ENCODE data around the gene COL17A1. TPM values are rescaled to one million over a fixed set of nuclear protein-coding genes. Genes with fewer than 3 reads are reported as not detected.

Gene COL17A1
- total RNA-seq, 1 experiment from 2014 or later, result 0.73 TPM

- CTCF ChIA-PET, result no interaction called here
- Mint-ChIP-seq H3K4me3 (ENCODE audit: low read depth, unreplicated experiment) (no peak overlapping the region), H3K4me1 (ENCODE audit: low read depth, unreplicated experiment) (peaks cover 10% of the 10 kb centered on the region), H3K27me3 (ENCODE audit: unreplicated experiment) (no peaks in the 10 kb centered on the region), H3K27ac (ENCODE audit: unreplicated experiment) (no peak overlapping the region), H3K9me3 (ENCODE audit: low read depth, unreplicated experiment) (no peaks in the 10 kb centered on the region), H3K36me3 (ENCODE audit: insufficient read depth, unreplicated experiment) (peaks cover 13% of the 10 kb centered on the region)
- TF ChIP-seq, protein P1, sequence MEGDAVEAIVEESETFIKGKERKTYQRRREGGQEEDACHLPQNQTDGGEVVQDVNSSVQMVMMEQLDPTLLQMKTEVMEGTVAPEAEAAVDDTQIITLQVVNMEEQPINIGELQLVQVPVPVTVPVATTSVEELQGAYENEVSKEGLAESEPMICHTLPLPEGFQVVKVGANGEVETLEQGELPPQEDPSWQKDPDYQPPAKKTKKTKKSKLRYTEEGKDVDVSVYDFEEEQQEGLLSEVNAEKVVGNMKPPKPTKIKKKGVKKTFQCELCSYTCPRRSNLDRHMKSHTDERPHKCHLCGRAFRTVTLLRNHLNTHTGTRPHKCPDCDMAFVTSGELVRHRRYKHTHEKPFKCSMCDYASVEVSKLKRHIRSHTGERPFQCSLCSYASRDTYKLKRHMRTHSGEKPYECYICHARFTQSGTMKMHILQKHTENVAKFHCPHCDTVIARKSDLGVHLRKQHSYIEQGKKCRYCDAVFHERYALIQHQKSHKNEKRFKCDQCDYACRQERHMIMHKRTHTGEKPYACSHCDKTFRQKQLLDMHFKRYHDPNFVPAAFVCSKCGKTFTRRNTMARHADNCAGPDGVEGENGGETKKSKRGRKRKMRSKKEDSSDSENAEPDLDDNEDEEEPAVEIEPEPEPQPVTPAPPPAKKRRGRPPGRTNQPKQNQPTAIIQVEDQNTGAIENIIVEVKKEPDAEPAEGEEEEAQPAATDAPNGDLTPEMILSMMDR (IDR thresholded peaks at IDR 0.05; ENCODE audit: unreplicated experiment), result no peak
- BruUV-seq (replicated peaks), result no TSS peak
- DNase-seq, result no peak
- intact Hi-C loops (cut with micrococcal nuclease; ENCODE audit: unreplicated experiment), result no loop called here
Measured at GRCh38 chr10:104029521-104029860, 56.2 kb downstream of the COL17A1 start.

- BruUV-seq (replicated peaks), result no TSS peak
- CTCF ChIA-PET, result interaction anchor here (0.5 kb wide), 1 partner anchor 92 kb away, joined by 3 read pairs; no protein-coding TSS in a partner anchor
- H3K4me1 Mint-ChIP-seq (ENCODE audit: low read depth, unreplicated experiment), result peaks cover 15% of the 10 kb centered on the region
- H3K9me3 Mint-ChIP-seq (ENCODE audit: low read depth, unreplicated experiment), result no peaks in the 10 kb centered on the region
- no peak overlapping the region for H3K4me3 Mint-ChIP-seq (ENCODE audit: low read depth, unreplicated experiment)
- intact Hi-C loops (cut with micrococcal nuclease; ENCODE audit: unreplicated experiment), result no loop called here
- no peak for DNase-seq
- TF ChIP-seq, protein P1 (IDR thresholded peaks at IDR 0.05; ENCODE audit: unreplicated experiment), result no peak
- no peaks in the 10 kb centered on the region for H3K27me3 Mint-ChIP-seq (ENCODE audit: unreplicated experiment)
- no peak overlapping the region for H3K27ac Mint-ChIP-seq (ENCODE audit: unreplicated experiment)
- H3K36me3 Mint-ChIP-seq (ENCODE audit: insufficient read depth, unreplicated experiment), result peaks cover 18% of the 10 kb centered on the region
Measured at GRCh38 chr10:104028823-104029520, 56.7 kb downstream of the COL17A1 start.

- no peak overlapping the region for H3K4me3 Mint-ChIP-seq (ENCODE audit: low read depth, unreplicated experiment)
- peak; percentile 19 for DNase-seq
- intact Hi-C loops (cut with micrococcal nuclease; ENCODE audit: unreplicated experiment), result no loop called here
- CTCF ChIA-PET, result interaction anchor here (0.5 kb wide), 1 partner anchor 93 kb away, joined by 3 read pairs; no protein-coding TSS in a partner anchor
- no peaks in the 10 kb centered on the region for H3K9me3 Mint-ChIP-seq (ENCODE audit: low read depth, unreplicated experiment)
- BruUV-seq (replicated peaks), result no TSS peak
- TF ChIP-seq, protein P1 (IDR thresholded peaks at IDR 0.05; ENCODE audit: unreplicated experiment), result no peak
- H3K4me1 Mint-ChIP-seq (ENCODE audit: low read depth, unreplicated experiment), result peaks cover 15% of the 10 kb centered on the region
- H3K27ac Mint-ChIP-seq (ENCODE audit: unreplicated experiment), result no peak overlapping the region
- H3K36me3 Mint-ChIP-seq (ENCODE audit: insufficient read depth, unreplicated experiment), result peaks cover 23% of the 10 kb centered on the region
- H3K27me3 Mint-ChIP-seq (ENCODE audit: unreplicated experiment), result no peaks in the 10 kb centered on the region
Measured at GRCh38 chr10:104028146-104028545, 57.5 kb downstream of the COL17A1 start.

GRCh38 chr10:104026762-104027161 lies 58.9 kb downstream of the COL17A1 start:
- TF ChIP-seq, protein P1 (IDR thresholded peaks at IDR 0.05; ENCODE audit: unreplicated experiment), result no peak
- CTCF ChIA-PET, result interaction anchor here (0.8 kb wide), 1 partner anchor 136 kb away, joined by 4 read pairs; no protein-coding TSS in a partner anchor
- intact Hi-C loops (cut with micrococcal nuclease; ENCODE audit: unreplicated experiment), result loop anchor here (2.0 kb wide), 1 partner anchor 138 kb away; no protein-coding TSS in a partner anchor
- no TSS peak for BruUV-seq (replicated peaks)
- Mint-ChIP-seq H3K4me3 (ENCODE audit: low read depth, unreplicated experiment) (no peak overlapping the region), H3K4me1 (ENCODE audit: low read depth, unreplicated experiment) (peaks cover 15% of the 10 kb centered on the region), H3K27me3 (ENCODE audit: unreplicated experiment) (no peaks in the 10 kb centered on the region), H3K9me3 (ENCODE audit: low read depth, unreplicated experiment) (no peaks in the 10 kb centered on the region), H3K27ac (ENCODE audit: unreplicated experiment) (peak overlapping the region; percentile 42), H3K36me3 (ENCODE audit: insufficient read depth, unreplicated experiment) (peaks cover 16% of the 10 kb centered on the region)
- no peak for DNase-seq

Data from Calu3 (cell line).